Uterus (tissue), 4 donors: ENCODE results near the gene HOXB5. TPM values are rescaled to one million over a fixed set of nuclear protein-coding genes. Genes with fewer than 3 reads are reported as not detected.

Source experiments
- DNase-seq, 2 donors: peaks; one replicate each; pipeline ENCODE4 v3.0.0-alpha.2; 2019 to 2020
- H3K27ac ChIP-seq, 2 donors: fragments of 200-600 bp; sonication (generic); 1 replicate in 1 of 2; 2 replicates in 1 of 2; pipeline ENCODE4 v1.5.1; 2016 to 2018
- H3K27me3 ChIP-seq, 2 donors: fragments of 200-600 bp; sonication (generic); one replicate each; pipeline ENCODE4 v1.5.1; 2018 to 2019; ENCODE audit warnings: control low read depth in 1 of 2
- H3K36me3 ChIP-seq, 2 donors: fragments of 200-600 bp; sonication (generic); one replicate each; pipeline ENCODE4 v1.5.1; 2019; ENCODE audit warnings: control low read depth in 1 of 2
- H3K4me1 ChIP-seq, 2 donors: fragments of 200-600 bp; sonication (generic); one replicate each; pipeline ENCODE4 v1.5.1; 2018 to 2019; ENCODE audit warnings: control low read depth in 1 of 2
- H3K4me3 ChIP-seq, 2 donors: fragments of 200-600 bp; sonication (generic); 1 replicate in 1 of 2; 2 replicates in 1 of 2; pipeline ENCODE4 v1.5.1; 2018 to 2019; ENCODE audit warnings: mild to moderate bottlenecking in 1 of 2
- H3K9me3 ChIP-seq, 2 donors: fragments of 200-600 bp; sonication (generic); one replicate each; pipeline ENCODE4 v1.5.1; 2019; ENCODE audit warnings: control low read depth in 1 of 2
- CTCF ChIP-seq, 4 experiments: fragments of 200-600 bp in 2 of 4; fragments of 450-650 bp in 2 of 4; sonication (generic) in 2 of 4; IDR thresholded peaks; one replicate each; pipeline ENCODE4 v1.5.1; 2016 to 2019; ENCODE audit warnings: antibody characterized with exemption in 4 of 4, mild to moderate bottlenecking in 2 of 4, moderate library complexity in 1 of 4
- POLR2A ChIP-seq, 2 donors: fragments of 450-650 bp; IDR thresholded peaks; one replicate each; pipeline ENCODE4 v1.6.1; 2016; ENCODE audit warnings: antibody characterized with exemption in 2 of 2, mild to moderate bottlenecking in 1 of 2, moderate library complexity in 1 of 2
- intact Hi-C: fragments of 100-400 bp; cut with DNase I; formaldehyde crosslinking; loops from one replicate; pipeline ENCODE4 v1.15.1; 2023; ENCODE audit warnings: low total_unique reads
- total RNA-seq, 4 donors: library from RNA; depleted of rRNA in 3 of 4; stranded (reverse); fragments of >200 nt in 3 of 4; gene quantifications; one replicate each; pipeline versions ENCODE4 v1.1.0 to v1.2.4, GENCODE V29; 2014 to 2023
- donor health status: DM: yes; HTN: yes; CAD: no.

Gene HOXB5
- total RNA-seq, 4 donors from 2014 or later: 0.55 to 2.5 (median 0.59) TPM; not detected in 1

- peaks cover 0 to 6% of the 10 kb centered on the region in 2 donors for H3K4me1 ChIP-seq
- H3K36me3 ChIP-seq: no peaks in the 10 kb centered on the region
- no peak for DNase-seq
- intact Hi-C loops: no loop called here
- H3K27ac ChIP-seq: no peak overlapping the region
- peaks cover 0 to 61% of the 10 kb centered on the region in 2 donors for H3K27me3 ChIP-seq
- H3K4me3 ChIP-seq: no peak overlapping the region
- TF ChIP-seq POLR2A (IDR thresholded peaks at IDR 0.05): no peak
- no peak for TF ChIP-seq CTCF (IDR thresholded peaks at IDR 0.05)
- no peaks in the 10 kb centered on the region for H3K9me3 ChIP-seq
Measured at GRCh38 chr17:48583708-48584222, 9.8 kb downstream of the HOXB5 start.

GRCh38 chr17:48582750-48583069, 10.9 kb downstream of the HOXB5 start:
- H3K9me3 ChIP-seq: no peaks in the 10 kb centered on the region
- DNase-seq: no peak
- H3K27me3 ChIP-seq: peaks cover 0 to 66% of the 10 kb centered on the region in 2 donors
- H3K4me1 ChIP-seq: peaks cover 0 to 6% of the 10 kb centered on the region in 2 donors
- H3K4me3 ChIP-seq: peak overlapping the region in 1 of 2 donors; percentile 37
- H3K36me3 ChIP-seq: no peaks in the 10 kb centered on the region
- intact Hi-C loops: no loop called here
- H3K27ac ChIP-seq: peak overlapping the region; percentile 73 to 87
- no peak for TF ChIP-seq POLR2A (IDR thresholded peaks at IDR 0.05)
- TF ChIP-seq CTCF (IDR thresholded peaks at IDR 0.05): no peak

- intact Hi-C loops: no loop called here
- Histone ChIP-seq H3K27ac (peak overlapping the region; percentile 73 to 87), H3K27me3 (peaks cover 0 to 57% of the 10 kb centered on the region in 2 donors)
Measured at GRCh38 chr17:48579760-48580554, 13.6 kb downstream of the HOXB5 start.

GRCh38 chr17:48579471-48579759, 14.2 kb downstream of the HOXB5 start:
- peak overlapping the region in 1 of 2 donors; percentile 87 for H3K27ac ChIP-seq
- H3K4me1 ChIP-seq: peaks cover 0 to 4% of the 10 kb centered on the region in 2 donors
- H3K4me3 ChIP-seq: no peak overlapping the region
- no peak for DNase-seq
- peaks cover 0 to 55% of the 10 kb centered on the region in 2 donors for H3K27me3 ChIP-seq
- H3K36me3 ChIP-seq: no peaks in the 10 kb centered on the region
- TF ChIP-seq POLR2A (IDR thresholded peaks at IDR 0.05) (no peak), CTCF (IDR thresholded peaks at IDR 0.05) (no peak)
- H3K9me3 ChIP-seq: no peaks in the 10 kb centered on the region
- intact Hi-C loops: no loop called here

More at GRCh38 chr17:48579760-48580554, 13.6 kb downstream of the HOXB5 start:
- no peaks in the 10 kb centered on the region for H3K36me3 ChIP-seq
- no peak for DNase-seq
- H3K4me1 ChIP-seq: peaks cover 0 to 7% of the 10 kb centered on the region in 2 donors
- no peak overlapping the region for H3K4me3 ChIP-seq
- H3K9me3 ChIP-seq: no peaks in the 10 kb centered on the region
- no peak for TF ChIP-seq POLR2A (IDR thresholded peaks at IDR 0.05)
- no peak for TF ChIP-seq CTCF (IDR thresholded peaks at IDR 0.05)
